Panc1 (cell line): ENCODE results near the gene P3H3. TPM values are rescaled to one million over a fixed set of nuclear protein-coding genes. Genes with fewer than 3 reads are reported as not detected.

Experiments used
- ATAC-seq: fragments of 200-7000 bp; cut with Tn5 transposase; 2 replicates; pipeline ENCODE4 v1.9.1; 2020; ENCODE audit warnings: mild to moderate bottlenecking, moderate library complexity
- BruUV-seq: library from RNA; stranded (reverse); fragments of 400-500 nt; replicated peaks from 2 replicates; lab custom pipeline; 2021; lab: Mats Ljungman, UMichigan
- CTCF ChIA-PET: fragments of 300-600 bp; sonication (Branson Sonifier 250); formaldehyde crosslinking; loops from one replicate; lab custom pipeline; 2022; ENCODE audit warnings: antibody characterized with exemption; lab: Charles Lee
- POLR2A ChIA-PET: fragments of 300-600 bp; sonication (Branson Sonifier 250); formaldehyde crosslinking; loops from one replicate; lab custom pipeline; 2022; ENCODE audit warnings: antibody characterized with exemption; lab: Charles Lee
- DNase-seq: peaks from one replicate; pipeline ENCODE4 v3.0.0-alpha.2; 2010; ENCODE audit warnings: low read depth, low spot score
- H3K27ac ChIP-seq: 2 replicates; pipeline ENCODE4 v1.5.1; 2011; ENCODE audit warnings: mild to moderate bottlenecking, low read length, inconsistent platforms
- H3K27me3 ChIP-seq: fragments of 200-500 bp; sonication (Bioruptor generic); 2 replicates; pipeline ENCODE4 v1.6.0; 2014; ENCODE audit warnings: low read length, inconsistent platforms; ENCODE audit not compliant: control insufficient read depth, insufficient read depth
- H3K36me3 ChIP-seq: fragments of 200-500 bp; sonication (Bioruptor generic); 2 replicates; pipeline ENCODE4 v1.5.1; 2014; ENCODE audit warnings: inconsistent platforms, mild to moderate bottlenecking, low read length, moderate library complexity; ENCODE audit not compliant: control insufficient read depth, insufficient read depth
- H3K4me1 ChIP-seq: 2 replicates; pipeline ENCODE4 v1.5.1; 2011; ENCODE audit warnings: inconsistent platforms, mild to moderate bottlenecking, low read length, moderate library complexity; ENCODE audit not compliant: control insufficient read depth, insufficient read depth
- H3K4me3 ChIP-seq, 2 experiments: 2 replicates each; pipeline ENCODE4 v1.5.1; 2011 to 2012; ENCODE audit warnings: low read depth in 2 of 2, low read length in 2 of 2, mild to moderate bottlenecking in 2 of 2, inconsistent platforms in 1 of 2, moderate library complexity in 1 of 2
- H3K9me3 ChIP-seq: fragments of 200-500 bp; sonication (Bioruptor generic); 2 replicates; pipeline ENCODE4 v1.5.1; 2014; ENCODE audit warnings: low read depth, mild to moderate bottlenecking, inconsistent platforms, low read length, moderate library complexity; ENCODE audit not compliant: control insufficient read depth, insufficient read depth
- CTCF ChIP-seq: fragments of 450-650 bp; IDR thresholded peaks from 2 replicates; pipeline ENCODE4 v1.5.1; 2017; ENCODE audit warnings: mild to moderate bottlenecking
- POLR2AphosphoS5 ChIP-seq: IDR thresholded peaks from 2 replicates; pipeline ENCODE4 v1.6.1; 2012; ENCODE audit warnings: mild to moderate bottlenecking, low read depth, low read length, moderate library complexity
- REST ChIP-seq, 2 experiments: IDR thresholded peaks; 2 replicates each; pipeline ENCODE4 v1.6.1; 2011 to 2012; ENCODE audit warnings: low read depth in 2 of 2, control low read depth in 1 of 2, low read length in 1 of 2, mild to moderate bottlenecking in 1 of 2, moderate library complexity in 1 of 2; ENCODE audit not compliant: insufficient read depth in 1 of 2
- SIN3A ChIP-seq: IDR thresholded peaks from 2 replicates; pipeline ENCODE4 v1.6.1; 2012; ENCODE audit warnings: low read depth, mild to moderate bottlenecking, low read length, moderate library complexity, borderline replicate concordance; ENCODE audit not compliant: insufficient read depth
- TCF7L2 ChIP-seq: IDR thresholded peaks from 2 replicates; pipeline ENCODE4 v1.6.1; 2011; ENCODE audit warnings: mild to moderate bottlenecking, low read depth, low read length, inconsistent platforms
- in situ Hi-C: cut with HindIII; loops from 2 replicates; pipeline ENCODE4 v1.10.0; 2016; ENCODE audit warnings: low sequenced_read_pairs, low pct_unique_long_range_greater_than_20kb
- intact Hi-C: fragments of 100-400 bp; cut with micrococcal nuclease; formaldehyde crosslinking; loops from one replicate; pipeline ENCODE4 v1.10.0; 2022; ENCODE audit not compliant: unreplicated experiment
- total RNA-seq: library from RNA; stranded (reverse); gene quantifications from one replicate; pipeline ENCODE4 v1.2.1, GENCODE V29; 2021; ENCODE audit not compliant: unreplicated experiment

The P3H3 gene
- total RNA-seq, 1 experiment from 2014 or later: 11.0 TPM

- DNase-seq (no peak), ATAC-seq (no peak)
- Histone ChIP-seq H3K36me3 (no peaks in the 10 kb centered on the region), H3K4me1 (no peaks in the 10 kb centered on the region), H3K27me3 (no peaks in the 10 kb centered on the region), H3K27ac (no peak overlapping the region), H3K4me3 (no peak overlapping the region), H3K9me3 (no peaks in the 10 kb centered on the region)
- in situ Hi-C loops: no loop called here
- ChIA-PET CTCF (no interaction called here), POLR2A (interaction anchor here (0.7 kb wide), 1 partner anchor 205 kb away, joined by 14 read pairs; no protein-coding TSS in a partner anchor)
- no TSS peak for BruUV-seq
- intact Hi-C loops: no loop called here
- TF ChIP-seq REST (IDR thresholded peaks at IDR 0.05; ENCODE audit: insufficient read depth in 1 of 2, low read depth in 2 of 2, low read length in 1 of 2) (no peak), TCF7L2 (no peak), SIN3A (no peak), CTCF (no peak), POLR2AphosphoS5 (no peak)
Measured at GRCh38 chr12:6810758-6811157, 17.4 kb upstream of the P3H3 start.

GRCh38 chr12:6813363-6813762, 14.8 kb upstream of the P3H3 start:
- H3K27ac ChIP-seq: no peak overlapping the region
- no peak overlapping the region for H3K4me3 ChIP-seq
- no peaks in the 10 kb centered on the region for H3K27me3 ChIP-seq
- H3K9me3 ChIP-seq: no peaks in the 10 kb centered on the region
- TF ChIP-seq SIN3A (no peak), POLR2AphosphoS5 (no peak), REST (IDR thresholded peaks at IDR 0.05; ENCODE audit: insufficient read depth in 1 of 2, low read depth in 2 of 2, low read length in 1 of 2) (no peak), CTCF (no peak), TCF7L2 (no peak)
- no peaks in the 10 kb centered on the region for H3K36me3 ChIP-seq
- H3K4me1 ChIP-seq: no peaks in the 10 kb centered on the region
- intact Hi-C loops: no loop called here
- in situ Hi-C loops: no loop called here
- ATAC-seq (no peak), DNase-seq (no peak)
- ChIA-PET POLR2A (interaction anchor here (0.7 kb wide), 1 partner anchor 1401 kb away, joined by 5 read pairs; no protein-coding TSS in a partner anchor), CTCF (interaction anchor here (0.5 kb wide), 1 partner anchor 72 kb away, joined by 3 read pairs; no protein-coding TSS in a partner anchor)
- BruUV-seq: no TSS peak
